HepG2 (cell line): Measurements from ENCODE around the gene NDUFB11. TPM values are rescaled to one million over a fixed set of nuclear protein-coding genes. Genes with fewer than 3 reads are reported as not detected.

Source experiments
- ATAC-seq: fragments of 200-7000 bp; cut with Tn5 transposase; 3 replicates; pipeline ENCODE4 v1.9.1; 2020; ENCODE audit warnings: mild to moderate bottlenecking, moderate library complexity
- BruUV-seq: library from RNA; stranded (reverse); fragments of 400-500 nt; replicated peaks from 2 replicates; lab custom pipeline; 2021; lab: Mats Ljungman, UMichigan
- CTCF ChIA-PET: fragments of 300-600 bp; formaldehyde crosslinking; extraction: SDS; loops from one replicate; lab custom pipeline; 2021; ENCODE audit warnings: low total read pairs, inconsistent platforms, low intra/inter-chr PET ratio; lab: Yijun Ruan, JAX
- POLR2A ChIA-PET: fragments of 350-600 bp; sonication (Branson Sonifier 250); formaldehyde crosslinking; loops from one replicate; lab custom pipeline; 2020; ENCODE audit warnings: antibody characterized with exemption, inconsistent platforms; lab: Yijun Ruan, JAX
- DNase-seq: peaks from one replicate; pipeline ENCODE4 v3.0.0-alpha.2; 2015; ENCODE audit warnings: low spot score
- FAIRE-seq: peaks from 3 replicates; lab custom pipeline; 2011; peaks lifted over from hg19 to GRCh38; lab: Jason Lieb, UNC
- H2AFZ ChIP-seq: one replicate; pipeline ENCODE4 v1.6.1; 2011; ENCODE audit warnings: low read length, inconsistent platforms
- H3K27ac ChIP-seq: fragments of 300-600 bp; 3 replicates; pipeline ENCODE4 v1.8.0; 2011; ENCODE audit warnings: mixed run types, mild to moderate bottlenecking, mixed read lengths, low read length, inconsistent platforms; ENCODE audit not compliant: insufficient read depth; ENCODE audit errors: extremely low read length
- H3K27me3 ChIP-seq, 2 experiments: fragments of 200-600 bp in 1 of 2; 2 replicates in 1 of 2; 3 replicates in 1 of 2; pipeline versions ENCODE4 v1.6.0 to v1.8.0; 2011; ENCODE audit warnings: low read length in 2 of 2, mild to moderate bottlenecking in 2 of 2, moderate library complexity in 2 of 2, inconsistent platforms in 1 of 2; ENCODE audit not compliant: insufficient read depth in 2 of 2, control insufficient read depth in 1 of 2
- H3K36me3 ChIP-seq, 2 experiments: fragments of 200-600 bp in 1 of 2; replicated peaks in 1 of 2; 2 replicates in 1 of 2; 3 replicates in 1 of 2; pipeline versions ENCODE4 v1.5.1 to v1.8.0; 2011; ENCODE audit warnings: low read length in 2 of 2, inconsistent platforms in 1 of 2; ENCODE audit not compliant: insufficient read depth in 2 of 2, control insufficient read depth in 1 of 2
- H3K4me1 ChIP-seq: 2 replicates; pipeline ENCODE4 v1.5.1; 2012; ENCODE audit warnings: low read length, inconsistent platforms; ENCODE audit not compliant: insufficient read depth
- H3K4me2 ChIP-seq: 2 replicates; pipeline ENCODE4 v1.6.0; 2011; ENCODE audit warnings: low read depth, low read length, inconsistent platforms
- H3K4me3 ChIP-seq, 3 experiments: fragments of 200-600 bp in 1 of 3; sonication (generic), shearing (Covaris generic) in 1 of 3; replicated peaks in 1 of 3; 2 replicates each; pipeline ENCODE4 v1.5.1; 2011 to 2016; ENCODE audit warnings: low read length in 3 of 3, inconsistent platforms in 2 of 3, low read depth in 2 of 3, mild to moderate bottlenecking in 2 of 3, control low read depth in 1 of 3, mixed read lengths in 1 of 3; ENCODE audit not compliant: insufficient read depth in 1 of 3
- H3K79me2 ChIP-seq: one replicate; pipeline ENCODE4 v1.6.1; 2011; ENCODE audit warnings: low read length, inconsistent platforms; ENCODE audit not compliant: insufficient read depth
- H3K9ac ChIP-seq: 2 replicates; pipeline ENCODE4 v1.6.0; 2011; ENCODE audit warnings: mild to moderate bottlenecking, low read depth, low read length, inconsistent platforms; ENCODE audit not compliant: insufficient read depth
- H3K9me3 ChIP-seq: 2 replicates; pipeline ENCODE4 v1.5.1; 2012; ENCODE audit warnings: mild to moderate bottlenecking, low read length
- H4K20me1 ChIP-seq: 2 replicates; pipeline ENCODE4 v1.6.0; 2011; ENCODE audit warnings: inconsistent platforms, mild to moderate bottlenecking, low read length, moderate library complexity; ENCODE audit not compliant: insufficient read depth
- GRHL1 ChIP-seq: sonication (generic); formaldehyde crosslinking; conservative IDR thresholded peaks from 2 replicates; pipeline ENCODE4 v1.8.0; 2022; ENCODE audit warnings: missing genetic modification reagents
- ISL2 ChIP-seq: sonication (generic); formaldehyde crosslinking; IDR thresholded peaks from 2 replicates; pipeline ENCODE4 v1.5.0; 2020; ENCODE audit warnings: missing genetic modification reagents
- POLR2AphosphoS5 ChIP-seq: IDR thresholded peaks from 2 replicates; pipeline ENCODE4 v1.6.1; 2012; ENCODE audit warnings: low read depth, low read length
- ZXDC ChIP-seq: sonication (generic); formaldehyde crosslinking; IDR thresholded peaks from 2 replicates; pipeline ENCODE4 v1.5.0; 2020; ENCODE audit warnings: mild to moderate bottlenecking, missing genetic modification reagents
- WGBS: methylation state at CpG from one replicate; pipeline ENCODE4 v1.1.6; 2017; ENCODE audit warnings: low lambda C conversion rate; 5-methylcytosine and 5-hydroxymethylcytosine counted together
- in situ Hi-C: cut with HindIII; loops from 2 replicates; pipeline ENCODE4 v1.10.0; 2017; ENCODE audit warnings: low pct_unique_long_range_greater_than_20kb; ENCODE audit not compliant: extremely low pct_ligation_motif_present
- intact Hi-C: fragments of 100-400 bp; cut with micrococcal nuclease; formaldehyde crosslinking; loops from one replicate; pipeline ENCODE4 v1.10.0; 2022; ENCODE audit not compliant: unreplicated experiment
- polyA plus RNA-seq, 8 experiments: library from polyadenylated mRNA; depleted of rRNA in 3 of 8; stranded (reverse) in 7 of 8; unstranded in 1 of 8; fragments of >200 nt; fragmentation: Illumina TruSeq in 4 of 8; extraction: Trizol in 4 of 8; gene quantifications; 2 replicates each; pipeline versions ENCODE4 v1.2.1 to v1.2.3, GENCODE V29; 2011 to 2016; ENCODE audit warnings: low read depth in 4 of 8, missing spikeins in 1 of 8, mixed read lengths in 1 of 8; ENCODE audit not compliant: insufficient read depth in 1 of 8
- total RNA-seq, 5 experiments: library from RNA; depleted of rRNA; stranded (reverse); fragments of >200 nt; fragmentation: Illumina TruSeq; extraction: Trizol; gene quantifications; 2 replicates each; pipeline ENCODE4 v1.2.3, GENCODE V29; 2016; ENCODE audit warnings: low read depth in 1 of 5
- TF ChIP-seq, protein P1 (sequence below): fragments of 450-650 bp; IDR thresholded peaks from 2 replicates; pipeline ENCODE4 v1.6.1; 2017; ENCODE audit warnings: mild to moderate bottlenecking

NDUFB11 gene
- total and polyA plus RNA-seq, 2 of the 13 experiments (the other 11 are each of a cell fraction or from before 2014, with no cell fraction given) = 46.6 to 100 TPM

GRCh38 chrX:47172549-47172948, 28.0 kb upstream of the NDUFB11 start:
- BruUV-seq = no TSS peak

More at GRCh38 chrX:47172549-47172948, 28.0 kb upstream of the NDUFB11 start:
- H3K27me3 ChIP-seq = no peaks in the 10 kb centered on the region
- no peak overlapping the region for H2AFZ ChIP-seq
- WGBS = 93% methylated on average over 6 of the region's 7 CpGs
- TF ChIP-seq GRHL1 (CRISPR knock-in tag) (no peak), ISL2 (no peak), ZXDC (CRISPR knock-in tag) (no peak), POLR2AphosphoS5 (no peak)
- TF ChIP-seq, protein P1, sequence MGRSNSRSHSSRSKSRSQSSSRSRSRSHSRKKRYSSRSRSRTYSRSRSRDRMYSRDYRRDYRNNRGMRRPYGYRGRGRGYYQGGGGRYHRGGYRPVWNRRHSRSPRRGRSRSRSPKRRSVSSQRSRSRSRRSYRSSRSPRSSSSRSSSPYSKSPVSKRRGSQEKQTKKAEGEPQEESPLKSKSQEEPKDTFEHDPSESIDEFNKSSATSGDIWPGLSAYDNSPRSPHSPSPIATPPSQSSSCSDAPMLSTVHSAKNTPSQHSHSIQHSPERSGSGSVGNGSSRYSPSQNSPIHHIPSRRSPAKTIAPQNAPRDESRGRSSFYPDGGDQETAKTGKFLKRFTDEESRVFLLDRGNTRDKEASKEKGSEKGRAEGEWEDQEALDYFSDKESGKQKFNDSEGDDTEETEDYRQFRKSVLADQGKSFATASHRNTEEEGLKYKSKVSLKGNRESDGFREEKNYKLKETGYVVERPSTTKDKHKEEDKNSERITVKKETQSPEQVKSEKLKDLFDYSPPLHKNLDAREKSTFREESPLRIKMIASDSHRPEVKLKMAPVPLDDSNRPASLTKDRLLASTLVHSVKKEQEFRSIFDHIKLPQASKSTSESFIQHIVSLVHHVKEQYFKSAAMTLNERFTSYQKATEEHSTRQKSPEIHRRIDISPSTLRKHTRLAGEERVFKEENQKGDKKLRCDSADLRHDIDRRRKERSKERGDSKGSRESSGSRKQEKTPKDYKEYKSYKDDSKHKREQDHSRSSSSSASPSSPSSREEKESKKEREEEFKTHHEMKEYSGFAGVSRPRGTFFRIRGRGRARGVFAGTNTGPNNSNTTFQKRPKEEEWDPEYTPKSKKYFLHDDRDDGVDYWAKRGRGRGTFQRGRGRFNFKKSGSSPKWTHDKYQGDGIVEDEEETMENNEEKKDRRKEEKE = no peak
- H3K9ac ChIP-seq = no peak overlapping the region
- ATAC-seq (no peak), FAIRE-seq (no peak), DNase-seq (no peak)
- POLR2A ChIA-PET = no interaction called here
- H3K79me2 ChIP-seq = peaks cover 5% of the 10 kb centered on the region
- intact Hi-C loops (no loop called here), in situ Hi-C loops (no loop called here)
- no peaks in the 10 kb centered on the region for H3K9me3 ChIP-seq
- H3K4me2 ChIP-seq = no peak overlapping the region
- H3K4me3 ChIP-seq = no peak overlapping the region
- H4K20me1 ChIP-seq = no peaks in the 10 kb centered on the region
- CTCF ChIA-PET = no interaction called here
- H3K4me1 ChIP-seq = no peaks in the 10 kb centered on the region
- H3K36me3 ChIP-seq = peaks cover 12 to 34% of the 10 kb centered on the region in 2 experiments
- no peak overlapping the region for H3K27ac ChIP-seq
